NCI-H748 treated with DMSO at 0.1 percent for 48 hours (cell line): ENCODE data around the gene SORCS2.

Experiments
- DNase-seq: peaks from one replicate; lab custom pipeline; 2025; lab: John Stamatoyannopoulos, UW

The SORCS2 gene

GRCh38 chr4:7192252-7193029, at the start of gene SORCS2:
Gene SORCS2, plus strand, starts transcription at chr4:7192538.
- DNase-seq: peak; percentile 8

- DNase-seq: no peak
Observed at GRCh38 chr4:7144374-7145290, 47.7 kb upstream of the SORCS2 start.

GRCh38 chr4:7145291-7145934, 46.9 kb upstream of the SORCS2 start:
- DNase-seq: no peak

GRCh38 chr4:7146059-7146785, 46.1 kb upstream of the SORCS2 start:
- DNase-seq: no peak

GRCh38 chr4:7146786-7147115, 45.6 kb upstream of the SORCS2 start:
- DNase-seq: no peak

- no peak for DNase-seq
Observed at GRCh38 chr4:7147261-7147660, 45.1 kb upstream of the SORCS2 start.

- no peak for DNase-seq
Observed at GRCh38 chr4:7147661-7148310, 44.6 kb upstream of the SORCS2 start.

- DNase-seq: no peak
Observed at GRCh38 chr4:7148337-7148736, 44.0 kb upstream of the SORCS2 start.

- DNase-seq: no peak
Observed at GRCh38 chr4:7150036-7150635, 42.2 kb upstream of the SORCS2 start.

GRCh38 chr4:7151668-7152227, 40.6 kb upstream of the SORCS2 start:
- DNase-seq: no peak

GRCh38 chr4:7153711-7154110, 38.6 kb upstream of the SORCS2 start:
- DNase-seq: no peak

- no peak for DNase-seq
Observed at GRCh38 chr4:7154351-7154981, 37.9 kb upstream of the SORCS2 start.

- DNase-seq: no peak
Observed at GRCh38 chr4:7155590-7156071, 36.7 kb upstream of the SORCS2 start.

- no peak for DNase-seq
Observed at GRCh38 chr4:7156328-7156727, 36.0 kb upstream of the SORCS2 start.

- no peak for DNase-seq
Observed at GRCh38 chr4:7156761-7157488, 35.4 kb upstream of the SORCS2 start.

- DNase-seq: no peak
Observed at GRCh38 chr4:7157666-7158065, 34.7 kb upstream of the SORCS2 start.

- no peak for DNase-seq
Observed at GRCh38 chr4:7158081-7158750, 34.1 kb upstream of the SORCS2 start.

- no peak for DNase-seq
Observed at GRCh38 chr4:7158991-7159390, 33.3 kb upstream of the SORCS2 start.

- no peak for DNase-seq
Observed at GRCh38 chr4:7159923-7160322, 32.4 kb upstream of the SORCS2 start.
